ENCODE measurements around the gene ANAPC16. TPM values are rescaled to one million over a fixed set of nuclear protein-coding genes. Genes with fewer than 3 reads are reported as not detected.

ANAPC16 gene
- total and polyA plus RNA-seq, 2 of the 4 experiments (the other 2 are of a cell fraction): 25.2 to 26.3 TPM

GRCh38 chr10:72276013-72276387 is 60.2 kb downstream of the ANAPC16 start:
- Histone ChIP-seq H2BK15ac (ENCODE audit: low read depth, low read length) (no peak overlapping the region; the same call in 2 of the 3 replicates), H3K14ac (replicated peaks; ENCODE audit: low read depth, low read length) (peak overlapping the region; percentile 97), H2AK5ac (ENCODE audit: low read depth, low read length) (peak overlapping the region; percentile 88), H3K36me3 (ENCODE audit: control insufficient read depth, insufficient read depth, low read length) (peaks cover 24% of the 10 kb centered on the region), H2BK20ac (ENCODE audit: low read depth, low read length) (no peak overlapping the region), H3K56ac (ENCODE audit: extremely low read depth, insufficient read depth, low read length) (peak overlapping the region; percentile 49; the same call in 1 of the 2 replicates), H3K27ac (ENCODE audit: insufficient read depth, low read length) (peak overlapping the region; percentile 87), H3K4me1 (ENCODE audit: control insufficient read depth, insufficient read depth, low read length) (peaks cover 10% of the 10 kb centered on the region), H4K5ac (ENCODE audit: low read depth, low read length) (no peak overlapping the region), H3K18ac (ENCODE audit: low read depth, low read length) (peak overlapping the region; percentile 7; the same call in 1 of the 2 replicates), H3K4me2 (ENCODE audit: low read depth, low read length) (peak overlapping the region; percentile 84), H4K8ac (ENCODE audit: low read depth in 2 of 2, low read length in 2 of 2) (peak overlapping the region in 1 of 2 experiments; percentile 70; a peak in 1 of 4 replicates), H4K91ac (ENCODE audit: insufficient read depth, low read depth, low read length) (peak overlapping the region; percentile 3; the same call in 1 of the 2 replicates), H3K79me1 (ENCODE audit: low read depth in 1 of 2, low read length in 2 of 2) (peaks cover 10 to 27% of the 10 kb centered on the region in 2 experiments; a peak in 3 of 4 replicates), H3K27me3 (ENCODE audit: control insufficient read depth, insufficient read depth, low read length) (no peaks in the 10 kb centered on the region), H4K20me1 (ENCODE audit: insufficient read depth, low read length) (peaks cover 38% of the 10 kb centered on the region), H3K4ac (ENCODE audit: low read depth, low read length) (peak overlapping the region; percentile 91), H3K9me1 (ENCODE audit: insufficient read depth, low read length) (peaks cover 6% of the 10 kb centered on the region; the same call in 1 of the 2 replicates), H3K9me3 (ENCODE audit: control insufficient read depth, insufficient read depth, low read length) (no peaks in the 10 kb centered on the region), H3K9ac (ENCODE audit: low read depth, low read length) (peak overlapping the region; percentile 94), H2AFZ (replicated peaks; ENCODE audit: low read length, poor library complexity) (peak overlapping the region; percentile 54), H3K4me3 (ENCODE audit: insufficient read depth, low read depth, low read length) (peak overlapping the region; percentile 80), H2AK9ac (replicated peaks; ENCODE audit: low read depth, low read length, poor library complexity) (peak overlapping the region; percentile 78), H3K23ac (ENCODE audit: low read depth, low read length) (peak overlapping the region; percentile 91), H2BK5ac (ENCODE audit: low read depth, low read length, poor library complexity, severe bottlenecking) (peak overlapping the region; percentile 66), H2BK120ac (ENCODE audit: low read depth, low read length) (no peak overlapping the region)
- ATAC-seq (ENCODE audit: low read depth) (no peak), DNase-seq (no peak)
- TF ChIP-seq POLR2A (IDR thresholded peaks at IDR 0.05; ENCODE audit: low read depth, low read length) (no peak), MAZ (IDR thresholded peaks at IDR 0.05; ENCODE audit: borderline replicate concordance, low read depth, low read length) (no peak), RFX5 (IDR thresholded peaks at IDR 0.05; ENCODE audit: low read depth, low read length) (no peak), MAFK (IDR thresholded peaks at IDR 0.05; ENCODE audit: low read depth, low read length) (no peak), USF2 (IDR thresholded peaks at IDR 0.05; ENCODE audit: low read depth, low read length) (no peak), MXI1 (IDR thresholded peaks at IDR 0.05; ENCODE audit: borderline replicate concordance, low read depth, low read length) (no peak), RCOR1 (IDR thresholded peaks at IDR 0.05; ENCODE audit: insufficient replicate concordance, low read length) (no peak), BHLHE40 (IDR thresholded peaks at IDR 0.05; ENCODE audit: low read depth, low read length) (no peak), FOS (IDR thresholded peaks at IDR 0.05; ENCODE audit: low read depth, low read length) (no peak), ELK1 (IDR thresholded peaks at IDR 0.05; ENCODE audit: borderline replicate concordance, low read depth, low read length) (no peak), CTCF (conservative IDR thresholded peaks at IDR 0.05; ENCODE audit: low read depth, low read length) (no peak), SMC3 (IDR thresholded peaks at IDR 0.05; ENCODE audit: low read depth, low read length) (no peak), RAD21 (IDR thresholded peaks at IDR 0.05; ENCODE audit: low read length) (no peak), CEBPB (IDR thresholded peaks at IDR 0.05; ENCODE audit: low read depth, low read length) (no peak), NFE2L2 (IDR thresholded peaks at IDR 0.05; ENCODE audit: low read depth, low read length) (no peak), CHD1 (IDR thresholded peaks at IDR 0.05; ENCODE audit: low read depth, low read length) (no peak)
- in situ Hi-C loops (cut with MboI; ENCODE audit: low sequenced_read_pairs) (no loop called here), intact Hi-C loops (cut with micrococcal nuclease) (no loop called here), dilution Hi-C loops (cut with HindIII; ENCODE audit: low sequenced_read_pairs, unreplicated experiment) (no loop called here)
- ChIA-PET POLR2A (ENCODE audit: unreplicated experiment) (interaction anchor here (0.6 kb wide), 2 partner anchors 16 to 23 kb away, joined by 6 to 7 read pairs; no protein-coding TSS in a partner anchor), CTCF (interaction anchor here (1.9 kb wide), 1 partner anchor 9 kb away, joined by 4 read pairs; no protein-coding TSS in a partner anchor)
- WGBS, 2 experiments (ENCODE audit: extremely low coverage in 2 of 2, insufficient read length in 1 of 2): no CpG with 5 or more reads among the region's 4 CpGs
- no TSS peak for BruUV-seq (replicated peaks)
